SK-N-SH (cell line): ENCODE data around the gene APBB1IP. TPM values are rescaled to one million over a fixed set of nuclear protein-coding genes. Genes with fewer than 3 reads are reported as not detected.

Source experiments
- CTCF ChIA-PET: fragments of 300-600, 350-600 bp; formaldehyde crosslinking; extraction: SDS; loops from one replicate; lab custom pipeline; 2021; lab: Yijun Ruan, JAX
- POLR2A ChIA-PET: fragments of 350-600 bp; sonication (Branson Sonifier 250); formaldehyde crosslinking; extraction: SDS; loops from one replicate; lab custom pipeline; 2020; ENCODE audit warnings: antibody characterized with exemption, inconsistent platforms; lab: Yijun Ruan, JAX
- DNase-seq: peaks from one replicate; pipeline ENCODE4 v3.0.0; 2012
- H2AFZ ChIP-seq: fragments of 200-600 bp; sonication (generic); 2 replicates; pipeline ENCODE4 v1.8.1; 2016; ENCODE audit warnings: antibody characterized with exemption, mild to moderate bottlenecking, low read depth
- H3F3A ChIP-seq: fragments of 200-600 bp; sonication (generic); replicated peaks from 2 replicates; pipeline ENCODE3; 2016; ENCODE audit warnings: antibody characterized with exemption, mild to moderate bottlenecking; ENCODE audit not compliant: insufficient read depth
- H3K27ac ChIP-seq, 2 experiments: fragments of 200-500 bp in 1 of 2; fragments of 200-600 bp in 1 of 2; sonication (Bioruptor generic) in 1 of 2; sonication (generic), shearing (Covaris generic) in 1 of 2; 2 replicates each; pipeline versions ENCODE4 v1.5.1 to v1.6.1; 2014 to 2016; ENCODE audit warnings: low read depth in 2 of 2, inconsistent platforms in 1 of 2, low read length in 1 of 2, mild to moderate bottlenecking in 1 of 2, mixed read lengths in 1 of 2
- H3K27me3 ChIP-seq: fragments of 200-600 bp; sonication (generic), shearing (Covaris generic); 2 replicates; pipeline ENCODE4 v1.6.1; 2016; ENCODE audit warnings: mixed run types; ENCODE audit not compliant: insufficient read depth
- H3K36me3 ChIP-seq, 2 experiments: fragments of 200-500 bp in 1 of 2; fragments of 200-600 bp in 1 of 2; sonication (Bioruptor generic) in 1 of 2; sonication (generic) in 1 of 2; replicated peaks in 1 of 2; 2 replicates each; pipeline versions ENCODE3 to v1.5.1; 2014 to 2016; ENCODE audit warnings: low read length in 1 of 2, mild to moderate bottlenecking in 1 of 2; ENCODE audit not compliant: insufficient read depth in 2 of 2, control insufficient read depth in 1 of 2
- H3K4me1 ChIP-seq, 2 experiments: fragments of 200-500 bp in 1 of 2; fragments of 200-600 bp in 1 of 2; sonication (Bioruptor generic) in 1 of 2; sonication (generic), shearing (Covaris generic) in 1 of 2; 2 replicates each; pipeline versions ENCODE4 v1.5.1 to v1.6.1; 2014 to 2016; ENCODE audit warnings: low read depth in 1 of 2, low read length in 1 of 2, mixed run types in 1 of 2; ENCODE audit not compliant: insufficient read depth in 2 of 2, control insufficient read depth in 1 of 2
- H3K4me2 ChIP-seq: fragments of 200-600 bp; sonication (generic), shearing (Covaris generic); 2 replicates; pipeline ENCODE4 v1.6.1; 2017; ENCODE audit warnings: mixed run types
- H3K4me3 ChIP-seq, 2 experiments: fragments of 200-500 bp in 1 of 2; fragments of 200-600 bp in 1 of 2; sonication (Bioruptor generic) in 1 of 2; sonication (generic), shearing (Covaris generic) in 1 of 2; 2 replicates each; pipeline versions ENCODE4 v1.5.1 to v1.8.1; 2014 to 2016; ENCODE audit warnings: low read depth in 2 of 2, inconsistent platforms in 1 of 2, low read length in 1 of 2, mild to moderate bottlenecking in 1 of 2, mixed read lengths in 1 of 2, moderate library complexity in 1 of 2
- H3K79me2 ChIP-seq: fragments of 200-600 bp; sonication (generic); 2 replicates; pipeline ENCODE4 v1.8.1; 2017; ENCODE audit warnings: mild to moderate bottlenecking; ENCODE audit not compliant: insufficient read depth
- H3K9ac ChIP-seq: fragments of 200-600 bp; sonication (generic); 2 replicates; pipeline ENCODE4 v1.6.1; 2017; ENCODE audit warnings: mixed run types
- H3K9me2 ChIP-seq: fragments of 200-600 bp; sonication (generic); 2 replicates; pipeline ENCODE4 v1.6.1; 2017; ENCODE audit warnings: mixed run types
- H3K9me3 ChIP-seq: fragments of 200-600 bp; sonication (generic); 2 replicates; pipeline ENCODE4 v1.6.1; 2017; ENCODE audit warnings: mixed run types, mild to moderate bottlenecking, moderate library complexity
- H4K20me1 ChIP-seq: fragments of 200-600 bp; sonication (generic); 2 replicates; pipeline ENCODE4 v1.6.1; 2017; ENCODE audit warnings: mild to moderate bottlenecking, mixed run types; ENCODE audit not compliant: insufficient read depth
- CHD2 ChIP-seq: fragments of 150-350 bp; IDR thresholded peaks from 2 replicates; pipeline ENCODE4 v1.6.1; 2018; ENCODE audit warnings: low read length; ENCODE audit not compliant: partially characterized antibody
- EZH2phosphoT487 ChIP-seq: fragments of 200-600 bp; sonication (generic); IDR thresholded peaks from 2 replicates; pipeline ENCODE4 v1.6.1; 2017; ENCODE audit warnings: low read depth, mixed run types, mild to moderate bottlenecking, antibody characterized with exemption, moderate library complexity, borderline replicate concordance
- FOSL2 ChIP-seq: IDR thresholded peaks from 2 replicates; pipeline ENCODE4 v1.4.0; 2012; ENCODE audit warnings: low read depth, mild to moderate bottlenecking, moderate library complexity, borderline replicate concordance
- FOXM1 ChIP-seq: IDR thresholded peaks from 2 replicates; pipeline ENCODE4 v1.4.0; 2012; ENCODE audit warnings: low read depth, mild to moderate bottlenecking
- GABPA ChIP-seq: IDR thresholded peaks from 2 replicates; pipeline ENCODE4 v1.4.0; 2012; ENCODE audit warnings: low read depth, mild to moderate bottlenecking
- GATA2 ChIP-seq: sonication (generic); formaldehyde crosslinking; IDR thresholded peaks from 2 replicates; pipeline ENCODE4 v1.5.0; 2020; ENCODE audit warnings: mild to moderate bottlenecking, missing genetic modification reagents
- MEF2A ChIP-seq: IDR thresholded peaks from 2 replicates; pipeline ENCODE4 v1.4.0; 2012; ENCODE audit warnings: low read depth, borderline replicate concordance
- MXI1 ChIP-seq: IDR thresholded peaks from 2 replicates; pipeline ENCODE4 v1.6.1; 2012; ENCODE audit warnings: mild to moderate bottlenecking, low read depth, low read length, improper control_type of control experiment
- NFIC ChIP-seq: IDR thresholded peaks from 2 replicates; pipeline ENCODE4 v1.4.0; 2012; ENCODE audit warnings: borderline replicate concordance
- NRF1 ChIP-seq: IDR thresholded peaks from 2 replicates; pipeline ENCODE4 v1.6.1; 2012; ENCODE audit warnings: low read depth, mild to moderate bottlenecking, low read length
- POLR2AphosphoS5 ChIP-seq: IDR thresholded peaks from 2 replicates; pipeline ENCODE4 v1.6.1; 2012; ENCODE audit warnings: low read depth, low read length
- RCOR1 ChIP-seq: fragments of 150-350 bp; IDR thresholded peaks from 2 replicates; pipeline ENCODE4 v1.6.1; 2017; ENCODE audit warnings: antibody characterized with exemption, low read length
- RFX5 ChIP-seq: IDR thresholded peaks from 2 replicates; pipeline ENCODE4 v1.6.1; 2012; ENCODE audit warnings: mild to moderate bottlenecking, improper control_type of control experiment, low read length
- RXRA ChIP-seq: IDR thresholded peaks from 2 replicates; pipeline ENCODE4 v1.4.0; 2012; ENCODE audit warnings: low read depth, mild to moderate bottlenecking, borderline replicate concordance
- SMC3 ChIP-seq: IDR thresholded peaks from 2 replicates; pipeline ENCODE4 v1.6.1; 2012; ENCODE audit warnings: low read depth, low read length, improper control_type of control experiment
- TCF12 ChIP-seq: IDR thresholded peaks from 2 replicates; pipeline ENCODE4 v1.4.0; 2012
- TEAD4 ChIP-seq: IDR thresholded peaks from 2 replicates; pipeline ENCODE4 v1.4.0; 2012; ENCODE audit warnings: mild to moderate bottlenecking, borderline replicate concordance; ENCODE audit not compliant: insufficient read depth
- YY1 ChIP-seq: IDR thresholded peaks from 2 replicates; pipeline ENCODE4 v1.4.0; 2012; ENCODE audit warnings: low read depth, mild to moderate bottlenecking
- WGBS: methylation state at CpG from one replicate; pipeline ENCODE4 v1.1.6; 2017; ENCODE audit warnings: low lambda C conversion rate; 5-methylcytosine and 5-hydroxymethylcytosine counted together
- polyA plus RNA-seq, 3 experiments: library from polyadenylated mRNA; depleted of rRNA; stranded (reverse); fragments of >200 nt; gene quantifications; 2 replicates each; pipeline ENCODE4 v1.2.3, GENCODE V29; 2012
- TF ChIP-seq, protein P1 (sequence below): fragments of 200-600 bp; sonication (generic); IDR thresholded peaks from 2 replicates; pipeline ENCODE4 v1.6.1; 2017; ENCODE audit warnings: antibody characterized with exemption, mild to moderate bottlenecking, moderate library complexity
- TF ChIP-seq, protein P2 (sequence below): fragments of 150-350 bp; IDR thresholded peaks from 2 replicates; pipeline ENCODE4 v1.6.1; 2017; ENCODE audit warnings: antibody characterized with exemption, low read length, low read depth, borderline replicate concordance
- TF ChIP-seq, protein P3 (sequence below): IDR thresholded peaks from 2 replicates; pipeline ENCODE4 v1.4.0; 2012; ENCODE audit warnings: low read depth
- TF ChIP-seq, protein P4 (sequence below): fragments of 150-350 bp; IDR thresholded peaks from 2 replicates; pipeline ENCODE4 v1.6.1; 2016; ENCODE audit warnings: mild to moderate bottlenecking, low read depth, low read length
- TF ChIP-seq, protein P5 (sequence below): IDR thresholded peaks from 2 replicates; pipeline ENCODE4 v1.4.0; 2012; ENCODE audit warnings: low read depth, borderline replicate concordance

APBB1IP gene
- polyA plus RNA-seq, 1 of the 3 experiments (the other 2 are of a cell fraction), result not detected

DNA sequence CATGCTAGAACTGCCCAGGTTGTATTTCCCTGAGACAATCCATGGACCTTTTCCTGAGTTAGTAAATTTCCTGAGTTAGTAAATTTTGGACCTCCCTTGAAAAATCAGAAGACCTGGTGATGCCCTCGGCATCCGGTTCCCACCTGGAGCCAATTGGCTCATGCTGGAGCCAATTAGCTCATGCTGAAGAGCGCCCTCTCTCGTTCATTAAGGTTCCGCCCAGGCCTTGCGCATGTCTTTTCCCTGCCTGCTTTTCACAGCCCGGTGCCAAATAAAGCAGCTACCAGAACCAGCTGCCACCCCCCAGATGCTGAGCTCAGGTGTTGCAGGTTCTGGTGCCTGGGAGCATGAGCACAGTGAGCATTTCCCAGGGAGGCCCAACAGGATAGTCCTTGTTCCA lies 96.2 kb downstream of the APBB1IP start:
- Histone ChIP-seq H3F3A (no peaks in the 10 kb centered on the region), H3K36me3 (no peaks in the 10 kb centered on the region), H4K20me1 (no peaks in the 10 kb centered on the region), H3K9me2 (no peaks in the 10 kb centered on the region), H3K9ac (no peak overlapping the region), H3K9me3 (no peaks in the 10 kb centered on the region), H3K79me2 (no peaks in the 10 kb centered on the region), H3K4me1 (no peaks in the 10 kb centered on the region), H3K27ac (no peak overlapping the region), H3K4me3 (no peak overlapping the region), H2AFZ (no peak overlapping the region), H3K4me2 (no peak overlapping the region), H3K27me3 (no peaks in the 10 kb centered on the region; the same call in 1 of the 2 replicates)
- DNase-seq, result no peak
- ChIA-PET POLR2A (no interaction called here), CTCF (no interaction called here)
- TF ChIP-seq TCF12 (no peak), CHD2 (no peak), RXRA (no peak), EZH2phosphoT487 (no peak), FOXM1 (no peak), RFX5 (no peak), POLR2AphosphoS5 (no peak), TEAD4 (no peak), RCOR1 (no peak), NRF1 (no peak), MXI1 (no peak), NFIC (no peak), GABPA (no peak), FOSL2 (no peak)
- TF ChIP-seq, protein P1, sequence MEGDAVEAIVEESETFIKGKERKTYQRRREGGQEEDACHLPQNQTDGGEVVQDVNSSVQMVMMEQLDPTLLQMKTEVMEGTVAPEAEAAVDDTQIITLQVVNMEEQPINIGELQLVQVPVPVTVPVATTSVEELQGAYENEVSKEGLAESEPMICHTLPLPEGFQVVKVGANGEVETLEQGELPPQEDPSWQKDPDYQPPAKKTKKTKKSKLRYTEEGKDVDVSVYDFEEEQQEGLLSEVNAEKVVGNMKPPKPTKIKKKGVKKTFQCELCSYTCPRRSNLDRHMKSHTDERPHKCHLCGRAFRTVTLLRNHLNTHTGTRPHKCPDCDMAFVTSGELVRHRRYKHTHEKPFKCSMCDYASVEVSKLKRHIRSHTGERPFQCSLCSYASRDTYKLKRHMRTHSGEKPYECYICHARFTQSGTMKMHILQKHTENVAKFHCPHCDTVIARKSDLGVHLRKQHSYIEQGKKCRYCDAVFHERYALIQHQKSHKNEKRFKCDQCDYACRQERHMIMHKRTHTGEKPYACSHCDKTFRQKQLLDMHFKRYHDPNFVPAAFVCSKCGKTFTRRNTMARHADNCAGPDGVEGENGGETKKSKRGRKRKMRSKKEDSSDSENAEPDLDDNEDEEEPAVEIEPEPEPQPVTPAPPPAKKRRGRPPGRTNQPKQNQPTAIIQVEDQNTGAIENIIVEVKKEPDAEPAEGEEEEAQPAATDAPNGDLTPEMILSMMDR, result no peak
- TF ChIP-seq, protein P2, sequence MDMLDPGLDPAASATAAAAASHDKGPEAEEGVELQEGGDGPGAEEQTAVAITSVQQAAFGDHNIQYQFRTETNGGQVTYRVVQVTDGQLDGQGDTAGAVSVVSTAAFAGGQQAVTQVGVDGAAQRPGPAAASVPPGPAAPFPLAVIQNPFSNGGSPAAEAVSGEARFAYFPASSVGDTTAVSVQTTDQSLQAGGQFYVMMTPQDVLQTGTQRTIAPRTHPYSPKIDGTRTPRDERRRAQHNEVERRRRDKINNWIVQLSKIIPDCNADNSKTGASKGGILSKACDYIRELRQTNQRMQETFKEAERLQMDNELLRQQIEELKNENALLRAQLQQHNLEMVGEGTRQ, result no peak
- TF ChIP-seq, protein P3, sequence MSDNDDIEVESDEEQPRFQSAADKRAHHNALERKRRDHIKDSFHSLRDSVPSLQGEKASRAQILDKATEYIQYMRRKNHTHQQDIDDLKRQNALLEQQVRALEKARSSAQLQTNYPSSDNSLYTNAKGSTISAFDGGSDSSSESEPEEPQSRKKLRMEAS, result no peak
- 39% methylated on average over 7 of the region's 7 CpGs for WGBS

DNA sequence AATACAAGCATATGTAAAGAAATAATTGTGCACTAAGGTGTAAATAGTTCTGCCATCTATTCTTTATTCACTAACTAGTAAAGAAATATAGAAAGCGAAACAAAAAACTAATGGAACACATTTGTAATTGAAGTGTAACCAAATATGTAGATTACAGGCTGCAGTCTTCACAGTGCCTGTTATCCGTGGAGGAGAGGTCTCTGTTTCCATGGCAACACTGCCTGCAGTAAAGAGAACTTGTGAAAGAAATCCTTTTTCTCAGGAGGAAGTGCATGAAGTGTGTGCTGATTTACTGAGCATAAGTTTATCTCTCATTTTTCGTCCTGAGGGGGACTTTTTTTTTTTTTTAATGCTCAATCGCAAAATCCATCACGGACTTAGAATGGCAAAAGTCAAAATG lies 102.5 kb downstream of the APBB1IP start:
- H3K36me3 ChIP-seq, result no peaks in the 10 kb centered on the region
- POLR2A ChIA-PET, result no interaction called here
- H3K27me3 ChIP-seq, result no peaks in the 10 kb centered on the region; the same call in 1 of the 2 replicates
- 0 out of 2 replicates have a peak overlapping the region, but pooled peaks have one; percentile 13 for H2AFZ ChIP-seq
- no peaks in the 10 kb centered on the region for H4K20me1 ChIP-seq
- no peaks in the 10 kb centered on the region for H3K9me2 ChIP-seq
- WGBS, result 5% methylated on average over 5 of the region's 5 CpGs
- no peaks in the 10 kb centered on the region for H3K79me2 ChIP-seq
- H3K4me3 ChIP-seq, result no peak overlapping the region
- H3K4me2 ChIP-seq, result no peak overlapping the region
- no peaks in the 10 kb centered on the region for H3K4me1 ChIP-seq
- CTCF ChIA-PET, result interaction anchor here (1.0 kb wide), 1 partner anchor 205 kb away, joined by 3 read pairs; no protein-coding TSS in a partner anchor
- H3F3A ChIP-seq, result no peaks in the 10 kb centered on the region
- H3K27ac ChIP-seq, result no peak overlapping the region
- no peaks in the 10 kb centered on the region for H3K9me3 ChIP-seq
- no peak for DNase-seq
- H3K9ac ChIP-seq, result no peak overlapping the region
- TF ChIP-seq GABPA (no peak), NRF1 (no peak), FOXM1 (no peak), FOSL2 (no peak), SMC3 (no peak), YY1 (no peak), MEF2A (no peak), GATA2 (CRISPR knock-in tag) (no peak), RCOR1 (no peak), NFIC (no peak)
- TF ChIP-seq, protein P3, result no peak
- TF ChIP-seq, protein P4, sequence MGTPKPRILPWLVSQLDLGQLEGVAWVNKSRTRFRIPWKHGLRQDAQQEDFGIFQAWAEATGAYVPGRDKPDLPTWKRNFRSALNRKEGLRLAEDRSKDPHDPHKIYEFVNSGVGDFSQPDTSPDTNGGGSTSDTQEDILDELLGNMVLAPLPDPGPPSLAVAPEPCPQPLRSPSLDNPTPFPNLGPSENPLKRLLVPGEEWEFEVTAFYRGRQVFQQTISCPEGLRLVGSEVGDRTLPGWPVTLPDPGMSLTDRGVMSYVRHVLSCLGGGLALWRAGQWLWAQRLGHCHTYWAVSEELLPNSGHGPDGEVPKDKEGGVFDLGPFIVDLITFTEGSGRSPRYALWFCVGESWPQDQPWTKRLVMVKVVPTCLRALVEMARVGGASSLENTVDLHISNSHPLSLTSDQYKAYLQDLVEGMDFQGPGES, result no peak
- TF ChIP-seq, protein P5, sequence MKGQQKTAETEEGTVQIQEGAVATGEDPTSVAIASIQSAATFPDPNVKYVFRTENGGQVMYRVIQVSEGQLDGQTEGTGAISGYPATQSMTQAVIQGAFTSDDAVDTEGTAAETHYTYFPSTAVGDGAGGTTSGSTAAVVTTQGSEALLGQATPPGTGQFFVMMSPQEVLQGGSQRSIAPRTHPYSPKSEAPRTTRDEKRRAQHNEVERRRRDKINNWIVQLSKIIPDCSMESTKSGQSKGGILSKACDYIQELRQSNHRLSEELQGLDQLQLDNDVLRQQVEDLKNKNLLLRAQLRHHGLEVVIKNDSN, result no peak
- TF ChIP-seq, protein P2, result no peak
